ENCODE data around the gene C8G.

GRCh38 chr9:136915632-136916329 is 29.3 kb upstream of the C8G start:
- TF ChIP-seq CTCF (conservative IDR thresholded peaks at IDR 0.05 in 1 of 2, IDR thresholded peaks at IDR 0.05 in 1 of 2; ENCODE audit: extremely low read depth in 1 of 2, insufficient read depth in 1 of 2, low read depth in 1 of 2, low read length in 2 of 2) (no peak), EZH2 (IDR thresholded peaks at IDR 0.05; ENCODE audit: borderline replicate concordance, low read length) (no peak)
